Gastroesophageal sphincter (tissue), 3 donors: ENCODE results near the gene TNNI3K.

ENCODE experiments used
- EP300 ChIP-seq: sonication (generic); formaldehyde crosslinking; IDR thresholded peaks from one replicate; pipeline ENCODE4 v1.6.1; 2017; ENCODE audit warnings: antibody characterized with exemption, mild to moderate bottlenecking
- POLR2A ChIP-seq, 2 donors: fragments of 450-650 bp; IDR thresholded peaks; one replicate each; pipeline ENCODE4 v1.6.1; 2017; ENCODE audit warnings: antibody characterized with exemption in 2 of 2, mild to moderate bottlenecking in 2 of 2, moderate library complexity in 1 of 2
- POLR2AphosphoS5 ChIP-seq: sonication (generic); formaldehyde crosslinking; IDR thresholded peaks from one replicate; pipeline ENCODE4 v1.6.1; 2017; ENCODE audit warnings: antibody characterized with exemption
- TF ChIP-seq, protein P1 (sequence below), 4 experiments: fragments of 200-600 bp in 2 of 4; fragments of 450-650 bp in 2 of 4; sonication (generic) in 1 of 4; IDR thresholded peaks; one replicate each; pipeline ENCODE4 v1.5.1; 2017 to 2019; ENCODE audit warnings: antibody characterized with exemption in 4 of 4, mild to moderate bottlenecking in 2 of 4, moderate library complexity in 2 of 4

DNA sequence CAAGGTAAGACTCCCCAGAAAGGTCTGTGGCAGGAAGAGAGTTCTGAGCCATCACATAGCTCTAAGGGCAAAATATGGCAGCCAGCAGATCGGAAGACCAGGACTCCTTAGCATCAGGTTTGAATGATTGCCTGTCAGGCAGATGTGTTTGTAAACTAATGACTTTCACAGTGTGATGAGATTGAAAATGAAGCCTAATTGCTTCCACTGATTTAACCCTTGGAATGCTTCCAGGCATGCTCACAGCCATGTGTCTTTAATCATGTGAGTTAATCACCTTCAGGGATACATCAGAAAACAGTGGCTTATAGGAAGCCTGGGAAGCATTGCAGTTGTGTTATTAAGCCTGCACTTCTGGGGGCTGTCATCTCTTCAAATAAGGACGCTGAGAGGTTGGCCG, 194.4 kb downstream of the TNNI3K start:
- TF ChIP-seq, protein P1, sequence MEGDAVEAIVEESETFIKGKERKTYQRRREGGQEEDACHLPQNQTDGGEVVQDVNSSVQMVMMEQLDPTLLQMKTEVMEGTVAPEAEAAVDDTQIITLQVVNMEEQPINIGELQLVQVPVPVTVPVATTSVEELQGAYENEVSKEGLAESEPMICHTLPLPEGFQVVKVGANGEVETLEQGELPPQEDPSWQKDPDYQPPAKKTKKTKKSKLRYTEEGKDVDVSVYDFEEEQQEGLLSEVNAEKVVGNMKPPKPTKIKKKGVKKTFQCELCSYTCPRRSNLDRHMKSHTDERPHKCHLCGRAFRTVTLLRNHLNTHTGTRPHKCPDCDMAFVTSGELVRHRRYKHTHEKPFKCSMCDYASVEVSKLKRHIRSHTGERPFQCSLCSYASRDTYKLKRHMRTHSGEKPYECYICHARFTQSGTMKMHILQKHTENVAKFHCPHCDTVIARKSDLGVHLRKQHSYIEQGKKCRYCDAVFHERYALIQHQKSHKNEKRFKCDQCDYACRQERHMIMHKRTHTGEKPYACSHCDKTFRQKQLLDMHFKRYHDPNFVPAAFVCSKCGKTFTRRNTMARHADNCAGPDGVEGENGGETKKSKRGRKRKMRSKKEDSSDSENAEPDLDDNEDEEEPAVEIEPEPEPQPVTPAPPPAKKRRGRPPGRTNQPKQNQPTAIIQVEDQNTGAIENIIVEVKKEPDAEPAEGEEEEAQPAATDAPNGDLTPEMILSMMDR (IDR thresholded peaks at IDR 0.05), result no peak
- TF ChIP-seq EP300, result no peak
- TF ChIP-seq POLR2A (IDR thresholded peaks at IDR 0.05), result no peak
- TF ChIP-seq POLR2AphosphoS5, result no peak
